HFFc6 (cell line): ENCODE data around the gene DPP6. TPM values are rescaled to one million over a fixed set of nuclear protein-coding genes. Genes with fewer than 3 reads are reported as not detected.

ENCODE experiments used
- DNase-seq: peaks from one replicate; pipeline ENCODE4 v3.0.0-alpha.2; 2018
- H3K27ac Mint-ChIP-seq: 2 replicates; pipeline ENCODE4 v1.8.0; 2020; ENCODE audit warnings: mild to moderate bottlenecking, mixed read lengths
- H3K27me3 Mint-ChIP-seq: 2 replicates; pipeline ENCODE4 v1.8.0; 2021; ENCODE audit warnings: mild to moderate bottlenecking, moderate library complexity, mixed read lengths; ENCODE audit not compliant: insufficient read depth
- H3K36me3 Mint-ChIP-seq: 2 replicates; pipeline ENCODE4 v1.8.0; 2021; ENCODE audit warnings: low read depth, mixed read lengths
- H3K4me1 Mint-ChIP-seq: 2 replicates; pipeline ENCODE4 v1.8.0; 2020; ENCODE audit warnings: low read depth, mixed read lengths
- H3K4me3 Mint-ChIP-seq: 2 replicates; pipeline ENCODE4 v1.8.0; 2020; ENCODE audit warnings: mild to moderate bottlenecking, moderate library complexity, mixed read lengths
- H3K9me3 Mint-ChIP-seq: 2 replicates; pipeline ENCODE4 v1.8.0; 2020; ENCODE audit warnings: mild to moderate bottlenecking, mixed read lengths
- total RNA-seq, 6 experiments: library from RNA; stranded (reverse); fragmentation: NEBNext Ultra II Directional; extraction: Animal tissue kit (Norgen Biotek cat#: 25700); gene quantifications; 2 replicates in 1 of 6; 3 replicates in 5 of 6; pipeline ENCODE4 v1.2.3, GENCODE V29; 2021
- TF ChIP-seq, protein P1 (sequence below): fragments of 200-600 bp; sonication (generic); IDR thresholded peaks from 2 replicates; pipeline ENCODE4 v1.5.0; 2021; ENCODE audit warnings: antibody characterized with exemption, mild to moderate bottlenecking

The DPP6 gene
- total RNA-seq, 6 experiments from 2014 or later, result not detected

DNA sequence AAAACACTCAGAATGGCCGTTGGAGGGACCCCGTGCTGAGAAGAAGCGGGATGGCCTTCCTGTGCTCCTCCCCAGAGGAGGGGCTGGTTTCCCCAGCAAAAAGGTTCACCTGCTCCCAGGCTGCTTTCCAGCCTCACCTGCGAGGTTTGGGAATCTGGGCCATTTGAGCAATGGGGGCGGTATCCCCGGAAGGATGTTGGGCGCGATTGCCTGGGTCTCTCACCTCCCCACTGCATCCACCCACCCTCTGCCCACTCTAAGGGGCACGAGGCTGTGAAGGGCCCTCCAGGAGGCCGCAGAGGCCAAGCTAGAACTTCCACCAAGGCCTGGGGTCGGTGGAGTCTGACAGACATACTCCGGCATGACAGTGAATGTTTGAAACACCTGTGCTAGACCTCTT is 803.2 kb downstream of the DPP6 start:
- Mint-ChIP-seq H3K36me3 (no peaks in the 10 kb centered on the region), H3K4me1 (no peaks in the 10 kb centered on the region), H3K4me3 (no peak overlapping the region), H3K27ac (no peak overlapping the region), H3K27me3 (peaks cover 3% of the 10 kb centered on the region), H3K9me3 (peaks cover 34% of the 10 kb centered on the region)
- TF ChIP-seq, protein P1, sequence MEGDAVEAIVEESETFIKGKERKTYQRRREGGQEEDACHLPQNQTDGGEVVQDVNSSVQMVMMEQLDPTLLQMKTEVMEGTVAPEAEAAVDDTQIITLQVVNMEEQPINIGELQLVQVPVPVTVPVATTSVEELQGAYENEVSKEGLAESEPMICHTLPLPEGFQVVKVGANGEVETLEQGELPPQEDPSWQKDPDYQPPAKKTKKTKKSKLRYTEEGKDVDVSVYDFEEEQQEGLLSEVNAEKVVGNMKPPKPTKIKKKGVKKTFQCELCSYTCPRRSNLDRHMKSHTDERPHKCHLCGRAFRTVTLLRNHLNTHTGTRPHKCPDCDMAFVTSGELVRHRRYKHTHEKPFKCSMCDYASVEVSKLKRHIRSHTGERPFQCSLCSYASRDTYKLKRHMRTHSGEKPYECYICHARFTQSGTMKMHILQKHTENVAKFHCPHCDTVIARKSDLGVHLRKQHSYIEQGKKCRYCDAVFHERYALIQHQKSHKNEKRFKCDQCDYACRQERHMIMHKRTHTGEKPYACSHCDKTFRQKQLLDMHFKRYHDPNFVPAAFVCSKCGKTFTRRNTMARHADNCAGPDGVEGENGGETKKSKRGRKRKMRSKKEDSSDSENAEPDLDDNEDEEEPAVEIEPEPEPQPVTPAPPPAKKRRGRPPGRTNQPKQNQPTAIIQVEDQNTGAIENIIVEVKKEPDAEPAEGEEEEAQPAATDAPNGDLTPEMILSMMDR, result no peak
- DNase-seq, result no peak

- Mint-ChIP-seq H3K36me3 (no peaks in the 10 kb centered on the region), H3K9me3 (peaks cover 31% of the 10 kb centered on the region), H3K27ac (no peak overlapping the region), H3K4me1 (no peaks in the 10 kb centered on the region), H3K4me3 (no peak overlapping the region), H3K27me3 (peaks cover 3% of the 10 kb centered on the region)
- no peak for DNase-seq
- TF ChIP-seq, protein P1, result no peak
Measured at GRCh38 chr7:154856733-154857132, 804.5 kb downstream of the DPP6 start.

GRCh38 chr7:154857240-154857639 is 805.0 kb downstream of the DPP6 start:
- Mint-ChIP-seq H3K4me3 (no peak overlapping the region), H3K27me3 (peaks cover 3% of the 10 kb centered on the region), H3K9me3 (peaks cover 27% of the 10 kb centered on the region), H3K27ac (no peak overlapping the region), H3K36me3 (no peaks in the 10 kb centered on the region), H3K4me1 (no peaks in the 10 kb centered on the region)
- DNase-seq, result no peak
- TF ChIP-seq, protein P1, result no peak

DNA sequence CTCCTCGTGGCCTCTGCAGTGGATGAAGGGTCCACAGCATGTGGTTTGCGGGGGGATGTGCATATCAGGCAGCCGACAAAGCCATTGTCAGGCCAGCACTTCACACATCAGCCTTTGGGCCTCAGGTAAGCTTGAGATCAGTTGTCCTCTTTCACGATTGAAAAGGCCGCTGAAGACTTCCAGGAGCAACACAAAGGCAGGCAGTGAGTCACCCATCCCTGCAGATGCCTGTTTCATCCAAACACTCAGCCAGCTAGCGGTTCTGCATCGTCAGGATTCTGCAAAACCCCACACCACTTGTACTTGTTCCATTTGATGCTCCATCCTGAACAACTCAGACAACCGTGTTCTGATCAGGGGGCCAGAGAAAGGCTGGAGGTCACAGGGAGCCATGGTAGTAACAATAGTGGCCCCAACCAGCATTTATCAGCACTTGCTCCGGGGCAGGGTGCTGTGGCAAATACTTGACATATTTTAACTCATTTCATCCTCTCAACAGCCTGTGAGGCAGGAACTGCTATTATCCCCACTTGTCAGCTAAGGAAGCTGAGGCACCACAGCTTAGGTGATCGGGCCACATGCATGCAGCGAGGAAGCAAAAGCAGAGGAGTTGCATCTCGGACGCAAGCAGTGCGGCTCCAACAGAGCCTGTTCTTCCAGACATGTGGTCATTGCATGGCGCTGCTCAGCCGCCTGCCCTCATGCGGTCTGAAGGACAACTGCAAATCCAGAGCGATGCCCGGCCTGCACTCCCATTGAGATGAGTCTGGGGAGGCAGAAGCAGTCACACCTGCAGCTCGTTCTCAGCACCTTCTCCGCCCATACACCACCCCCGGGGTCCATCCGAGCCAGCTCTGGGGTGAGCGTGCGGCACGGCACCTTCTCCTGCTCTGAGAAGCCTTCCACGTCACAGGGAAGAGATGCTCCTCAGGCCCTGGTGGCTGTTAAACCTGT is 805.8 kb downstream of the DPP6 start:
- Mint-ChIP-seq H3K36me3 (no peaks in the 10 kb centered on the region), H3K4me3 (no peak overlapping the region), H3K9me3 (peaks cover 22% of the 10 kb centered on the region), H3K27ac (no peak overlapping the region), H3K4me1 (no peaks in the 10 kb centered on the region), H3K27me3 (peaks cover 3% of the 10 kb centered on the region)
- TF ChIP-seq, protein P1, result no peak
- no peak for DNase-seq

GRCh38 chr7:154858836-154859537 is 806.8 kb downstream of the DPP6 start:
- DNase-seq, result no peak
- H3K27ac Mint-ChIP-seq, result no peak overlapping the region
- TF ChIP-seq, protein P1, result no peak
- peaks cover 15% of the 10 kb centered on the region for H3K9me3 Mint-ChIP-seq
- H3K27me3 Mint-ChIP-seq, result peaks cover 1% of the 10 kb centered on the region
- H3K36me3 Mint-ChIP-seq, result no peaks in the 10 kb centered on the region
- no peak overlapping the region for H3K4me3 Mint-ChIP-seq
- H3K4me1 Mint-ChIP-seq, result no peaks in the 10 kb centered on the region
